Stimulated activated CD8-positive, alpha-beta memory T cell treated with anti-CD3 and anti-CD28 coated beads, Interleukin-4, amount 100 ng/mL, for 24 hours (primary cell): Measurements from ENCODE around the gene SOX5.
"Not testable (repeated sequence)": the region's sequence is repeated elsewhere in the genome, so short reads cannot be mapped to it uniquely, and the experiment has no call there.

Source experiments
- DNase-seq: peaks from one replicate; pipeline ENCODE4 v3.0.0-alpha.2; 2020; ENCODE audit warnings: low read depth

SOX5 gene

DNA sequence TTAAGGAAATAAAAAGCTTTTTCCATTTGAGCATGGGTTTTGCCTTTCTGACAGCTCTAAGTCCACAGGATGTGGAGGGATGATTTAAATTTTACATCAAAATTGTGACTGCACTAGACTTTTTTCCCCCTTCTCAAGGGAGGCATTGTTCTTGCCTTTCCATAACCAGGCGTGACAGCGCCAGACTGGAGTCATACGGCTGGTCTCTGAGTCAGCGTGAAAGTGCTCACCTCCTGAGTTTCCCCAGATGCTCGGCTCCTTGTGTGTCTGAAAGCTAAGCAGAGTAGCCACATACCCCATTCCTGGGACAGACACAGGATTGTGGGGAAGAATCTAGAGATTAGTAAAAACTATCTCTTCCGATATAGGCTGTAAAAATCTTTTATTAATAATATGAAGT is 43.1 kb downstream of the SOX5 start:
- DNase-seq = no peak

DNA sequence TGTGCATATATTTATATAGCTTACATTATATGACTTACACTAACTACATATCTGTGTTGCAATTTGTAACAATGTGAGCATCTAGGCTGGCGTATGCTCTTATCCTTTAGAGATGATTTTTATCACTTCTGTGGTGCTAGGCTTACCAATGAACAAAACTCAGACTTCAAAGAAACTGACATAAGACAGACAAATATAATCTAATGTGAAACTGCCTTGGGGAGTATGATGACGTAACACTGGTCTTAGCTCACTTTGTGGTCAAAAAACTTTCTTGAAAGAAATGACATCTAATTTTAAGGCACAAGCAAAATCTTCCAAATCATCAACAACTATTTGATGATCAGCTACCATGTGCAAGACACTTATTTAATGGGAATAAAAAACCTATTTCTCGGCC is 50.0 kb downstream of the SOX5 start:
- no peak for DNase-seq

DNA sequence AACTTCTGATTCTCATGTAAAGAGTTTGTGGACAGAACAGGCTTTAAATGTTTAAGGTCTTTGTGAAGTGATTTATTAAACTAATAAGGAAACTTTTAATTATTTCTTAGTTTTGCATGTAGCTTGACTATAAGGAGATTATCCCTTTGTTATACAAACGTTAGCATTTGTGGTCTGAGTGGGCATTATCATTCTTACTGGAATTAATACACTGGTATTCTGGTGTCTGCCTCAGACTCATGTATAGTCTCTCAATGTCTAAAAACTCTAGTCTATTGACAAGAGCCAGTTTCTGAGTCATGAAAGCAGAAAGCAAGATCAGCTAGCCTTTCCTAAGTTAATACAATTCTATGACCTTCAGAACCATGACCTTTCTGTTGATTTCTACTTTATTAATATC is 51.3 kb downstream of the SOX5 start:
- no peak for DNase-seq

DNA sequence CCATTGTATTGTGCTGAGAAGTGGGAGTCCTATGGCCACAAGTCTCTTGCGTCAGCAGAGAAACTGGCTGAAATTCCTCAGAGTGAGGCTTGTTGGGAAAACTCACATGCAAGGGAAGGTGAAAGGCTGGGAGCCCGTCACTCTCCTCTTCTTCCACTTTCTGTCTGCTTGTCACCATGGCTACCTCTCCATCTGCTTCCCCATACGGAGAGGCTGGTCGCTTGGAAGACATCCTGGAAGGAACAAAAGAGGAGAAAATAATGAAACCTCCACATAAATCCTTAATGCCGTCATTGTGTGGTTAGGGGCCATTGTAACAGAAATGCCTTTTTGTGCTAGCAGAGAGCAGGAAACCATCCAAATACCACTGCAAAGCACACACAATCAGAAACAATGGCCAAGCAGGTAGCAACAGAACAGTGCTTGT is 53.7 kb downstream of the SOX5 start:
- no peak for DNase-seq

DNA sequence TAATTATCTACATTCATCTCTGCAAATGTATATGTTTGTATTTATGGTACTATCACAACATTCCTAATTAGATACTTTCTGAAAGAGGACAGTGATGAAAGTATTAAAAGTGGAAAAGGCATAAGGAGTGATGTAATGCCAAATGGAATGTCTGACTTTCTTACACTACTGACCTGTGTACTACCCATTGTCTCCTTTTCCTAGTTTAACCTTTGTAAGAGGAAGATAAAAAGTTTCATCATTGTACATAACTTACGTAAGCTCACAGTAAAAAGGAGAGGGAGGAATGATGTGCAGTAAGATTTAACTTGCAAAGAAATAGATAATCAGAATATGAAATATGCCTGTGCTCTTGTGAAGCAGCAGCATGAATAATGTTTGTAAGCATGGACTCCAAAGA is 55.9 kb downstream of the SOX5 start:
- DNase-seq = no peak

DNA sequence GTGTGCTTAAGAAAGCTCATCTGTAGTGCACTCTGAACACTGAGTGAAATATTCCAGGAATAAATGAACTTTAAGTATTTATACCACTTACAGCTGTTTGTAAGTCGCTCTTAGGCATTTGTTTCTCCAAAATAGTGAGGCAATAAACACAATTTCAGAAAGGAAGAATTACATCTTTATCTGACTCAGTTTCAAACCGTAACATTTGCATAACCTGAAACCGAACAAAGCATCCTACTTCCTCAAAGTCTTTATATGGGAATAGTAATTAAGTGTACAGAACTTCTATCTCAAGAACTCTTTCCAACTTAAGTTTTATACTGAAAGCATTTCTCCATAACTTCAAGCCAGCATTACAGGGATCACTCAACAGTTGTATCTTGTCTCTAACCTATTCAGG is 58.4 kb downstream of the SOX5 start:
- no peak for DNase-seq

DNA sequence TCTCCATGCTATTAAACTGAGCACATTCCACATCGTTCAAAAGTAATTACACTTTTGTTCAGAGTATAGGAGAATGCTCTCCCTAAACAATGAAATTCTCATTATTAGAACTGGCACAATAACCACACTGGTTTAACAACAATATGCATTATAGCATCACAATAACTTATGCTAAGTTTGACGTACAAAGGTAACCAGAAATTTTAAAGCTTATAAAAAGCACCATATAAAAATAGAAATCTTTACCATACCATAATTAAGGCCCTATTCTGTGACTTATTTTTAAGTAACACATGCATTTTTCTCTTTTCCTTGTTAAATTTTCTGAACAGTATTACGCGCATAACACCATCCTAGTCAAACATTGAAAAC is 60.4 kb downstream of the SOX5 start:
- no peak for DNase-seq

DNA sequence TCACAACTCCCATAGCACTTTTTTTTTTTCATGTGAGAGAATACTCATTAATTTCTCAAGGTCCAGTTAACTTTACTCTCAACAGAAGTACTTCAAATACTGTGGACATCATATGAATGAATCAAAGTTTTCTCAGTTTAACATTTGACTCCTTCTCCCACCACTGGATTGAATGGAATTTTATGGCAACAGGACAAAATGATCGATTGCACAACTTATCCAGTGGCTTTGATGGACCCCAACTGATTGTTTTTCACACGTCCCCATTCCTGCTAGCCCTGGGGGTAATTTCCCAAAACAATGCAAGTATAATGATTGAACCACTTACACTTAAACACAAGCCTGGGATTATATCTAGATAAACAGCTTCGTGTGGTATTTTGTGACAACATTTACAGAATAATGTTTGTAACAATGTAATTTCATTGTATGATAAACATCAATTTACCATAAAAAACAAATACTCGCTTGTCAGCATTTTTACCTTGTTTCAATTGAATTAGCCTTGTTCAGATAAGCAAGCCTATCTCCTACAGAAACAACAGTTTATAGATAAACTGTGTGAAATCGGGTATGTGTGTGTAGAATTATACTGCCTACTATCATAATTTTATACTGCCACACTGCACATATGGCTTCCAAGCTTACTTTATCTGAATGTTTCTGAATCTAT is 60.9 kb downstream of the SOX5 start:
- no peak for DNase-seq

DNA sequence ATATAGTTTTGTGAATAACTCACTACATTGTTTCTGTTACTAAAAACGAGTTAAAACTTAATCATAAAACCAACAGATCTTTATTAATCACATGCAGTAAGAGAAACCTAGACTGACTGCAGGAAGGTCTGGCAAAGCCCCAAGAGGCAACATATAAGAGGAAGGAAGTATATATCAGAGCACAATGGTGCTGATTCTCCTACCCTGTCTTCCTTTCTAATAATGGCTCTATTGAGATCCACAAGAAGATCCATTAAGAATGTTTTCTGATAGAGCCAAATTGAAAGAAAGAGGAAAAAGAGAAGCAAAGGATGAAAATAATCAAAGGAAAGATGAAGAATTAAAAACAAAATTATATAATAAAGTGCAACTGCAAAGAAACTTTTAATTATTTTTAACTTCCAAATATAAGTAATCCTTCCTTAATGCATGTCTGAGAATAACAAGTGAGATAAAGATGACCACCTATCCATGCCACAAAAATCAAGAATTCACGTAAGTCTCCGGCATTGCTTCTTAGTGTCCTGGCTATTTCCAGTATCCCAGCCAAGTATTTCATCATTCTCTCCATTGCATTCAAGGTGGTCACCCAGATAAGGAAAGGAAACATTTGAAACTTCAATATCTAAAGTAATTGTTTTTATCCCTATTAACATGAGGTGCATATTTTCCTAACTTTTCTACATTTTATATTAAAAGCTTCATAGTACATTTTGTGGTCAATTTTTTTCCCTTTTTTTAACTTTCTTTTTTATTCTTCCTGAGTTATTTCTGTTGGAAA is 62.2 kb downstream of the SOX5 start:
- DNase-seq = no peak

DNA sequence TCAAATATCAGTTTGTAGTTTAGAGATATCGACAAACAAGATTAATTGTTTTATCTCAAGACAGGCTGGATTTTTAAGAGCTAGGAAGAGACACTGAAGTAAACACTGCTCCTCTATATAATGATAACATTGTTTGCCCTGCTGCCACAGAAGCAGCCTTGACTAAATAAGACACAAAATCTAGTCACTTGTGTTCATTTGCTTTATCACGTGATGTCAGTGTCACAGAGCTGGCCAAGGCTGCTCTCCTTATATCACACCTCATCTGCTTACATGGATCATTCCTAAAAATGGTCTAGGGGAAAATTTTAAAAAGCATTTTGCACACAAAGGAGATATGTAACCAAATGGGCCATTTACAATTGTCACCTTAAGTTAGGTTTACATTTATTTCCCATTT is 64.1 kb downstream of the SOX5 start:
- no peak for DNase-seq

DNA sequence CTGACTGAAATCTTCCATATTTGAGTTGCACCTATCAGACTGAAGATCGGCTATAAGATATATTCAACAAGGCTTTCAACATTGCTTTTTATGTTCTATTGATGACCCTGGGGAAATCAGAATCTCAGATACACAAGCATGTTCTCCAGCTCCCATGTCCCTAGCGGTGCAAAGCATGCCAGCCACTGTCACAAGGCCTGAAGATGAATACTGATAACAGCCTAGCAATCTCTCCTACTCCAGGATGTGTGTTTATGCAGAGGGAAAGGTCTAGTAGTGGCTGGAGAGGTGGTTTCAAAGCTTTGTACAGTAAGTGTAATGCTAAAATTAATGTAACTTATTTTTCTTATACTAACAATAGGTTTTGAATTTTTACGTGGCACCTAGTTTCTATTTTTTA is 64.6 kb downstream of the SOX5 start:
- no peak for DNase-seq

DNA sequence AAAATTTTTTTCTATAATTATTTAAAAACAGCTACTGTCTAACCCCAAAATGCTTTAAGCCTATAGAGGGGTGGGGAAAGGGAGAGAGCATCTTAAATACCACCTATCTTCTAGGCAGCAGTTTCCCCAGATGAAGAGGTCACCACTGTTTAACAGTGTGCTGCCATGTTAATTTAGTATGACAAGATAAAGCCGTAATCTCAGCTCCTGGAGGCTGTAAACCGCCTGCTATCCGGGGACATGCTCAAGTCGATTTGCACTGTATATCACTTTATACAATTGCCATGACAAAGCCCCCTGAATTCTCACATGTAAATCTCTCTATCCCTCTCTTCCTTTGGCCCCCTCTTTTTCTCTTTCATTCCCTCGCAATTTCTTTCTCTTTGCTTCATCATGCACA is 68.5 kb downstream of the SOX5 start:
- DNase-seq = no peak

DNA sequence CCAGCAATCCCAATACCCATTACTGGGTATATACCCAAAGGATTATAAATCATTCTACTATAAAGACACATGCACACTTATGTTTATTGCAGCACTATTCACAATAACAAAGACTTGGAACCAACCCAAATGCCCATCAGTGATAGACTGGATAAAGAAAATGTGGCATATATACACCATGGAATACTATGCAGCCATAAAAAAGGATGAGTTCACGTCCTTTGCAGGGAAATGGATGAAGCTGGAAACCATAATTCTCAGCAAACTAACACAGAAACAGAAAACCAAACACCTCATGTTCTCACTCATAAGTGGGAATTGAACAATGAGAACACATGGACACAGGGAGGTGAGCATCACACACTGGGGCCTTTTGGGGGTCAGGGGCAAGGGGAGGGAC is 72.9 kb downstream of the SOX5 start:
- not testable (repeated sequence) for DNase-seq

DNA sequence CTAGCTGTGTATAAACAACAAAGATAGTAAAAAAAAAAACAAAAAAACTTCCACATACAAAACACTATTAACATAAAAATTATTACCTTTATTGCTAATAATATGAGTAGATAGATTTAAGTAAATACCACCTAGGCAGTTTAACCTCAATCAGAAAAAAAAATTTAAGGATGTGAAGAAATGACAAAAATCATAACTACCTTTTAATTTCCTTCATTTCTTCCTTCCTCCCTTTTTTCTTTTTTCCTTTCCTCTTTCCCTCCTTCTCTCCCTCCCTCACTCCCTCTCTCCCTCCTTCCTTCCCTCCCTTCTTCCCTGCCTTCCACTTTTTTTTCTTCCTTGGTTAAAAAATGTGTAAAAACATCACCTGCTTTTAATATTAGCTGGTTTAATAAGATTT is 81.7 kb downstream of the SOX5 start:
- no peak for DNase-seq

DNA sequence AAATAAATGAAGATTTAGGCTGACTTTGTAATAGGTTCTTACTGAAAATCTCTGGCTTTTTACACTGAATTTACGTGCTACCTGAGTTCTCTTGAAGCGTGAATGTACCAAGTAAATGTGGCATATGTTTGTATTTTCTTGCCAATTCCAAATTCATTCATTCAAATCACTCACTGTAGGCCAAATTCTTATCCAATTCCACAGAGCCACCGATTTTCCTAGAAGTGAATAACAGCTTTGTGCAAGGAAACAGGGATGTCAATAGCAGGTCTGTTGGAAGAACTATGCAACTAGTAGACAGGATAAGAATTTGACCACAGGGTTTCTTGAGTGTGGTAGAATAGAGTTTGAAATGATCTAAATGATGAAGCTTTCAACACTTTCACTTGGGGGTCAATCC is 86.8 kb downstream of the SOX5 start:
- no peak for DNase-seq

DNA sequence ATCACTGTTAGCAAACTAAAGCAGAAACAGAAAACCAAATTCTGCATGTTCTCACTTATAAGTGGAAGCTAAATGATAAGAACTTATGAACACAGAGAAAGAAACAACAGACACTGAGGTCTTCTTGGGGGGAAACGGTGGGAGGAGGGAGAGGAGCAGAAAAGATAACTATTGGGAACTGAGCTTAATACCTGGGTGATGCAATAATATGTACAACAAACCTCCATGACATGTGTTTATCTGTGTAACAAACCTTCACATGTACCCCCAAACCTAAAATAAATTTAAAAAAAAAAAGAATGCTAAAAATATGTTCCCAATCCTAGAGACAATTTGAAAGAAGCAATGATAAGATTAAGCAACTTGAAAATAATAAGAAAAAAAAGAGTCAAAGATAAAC is 89.5 kb downstream of the SOX5 start:
- DNase-seq = no peak

DNA sequence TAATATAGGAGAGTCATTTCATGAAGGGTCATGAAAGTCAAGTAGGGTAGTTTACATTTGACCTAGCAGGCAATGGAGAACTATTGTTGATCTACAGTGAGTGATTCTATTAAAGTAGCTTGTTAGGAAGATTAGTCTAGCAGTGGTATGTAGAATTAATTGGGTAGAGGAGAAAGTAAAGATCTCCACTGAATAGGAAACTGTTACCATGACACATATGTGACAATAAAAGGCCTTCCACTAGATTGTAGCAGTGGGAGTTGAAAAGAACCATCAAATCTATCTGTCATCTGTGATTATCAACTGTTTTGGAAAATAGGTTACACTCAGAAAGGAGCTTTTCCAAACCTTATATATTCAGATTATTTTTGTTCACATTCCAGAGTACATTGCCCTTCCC is 92.3 kb downstream of the SOX5 start:
- DNase-seq = no peak

DNA sequence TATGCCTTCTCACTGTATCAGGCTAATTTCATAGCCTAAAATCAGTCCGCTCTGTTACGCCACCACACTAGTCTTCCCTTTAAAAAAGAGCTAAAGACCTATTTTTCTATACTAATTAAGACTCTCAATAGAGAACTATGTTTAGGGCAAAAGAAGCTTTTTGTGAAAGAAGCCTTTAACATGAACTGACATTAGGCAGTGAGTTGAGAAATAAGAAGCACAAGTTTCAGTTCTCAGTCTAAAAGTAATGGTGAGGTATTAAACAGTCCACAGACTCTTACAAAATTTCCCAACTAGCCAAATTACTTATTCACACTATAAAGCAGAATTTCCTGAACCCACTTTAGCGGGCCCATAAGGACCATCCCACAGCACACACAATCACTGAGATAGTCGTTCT is 93.7 kb downstream of the SOX5 start:
- DNase-seq = no peak

DNA sequence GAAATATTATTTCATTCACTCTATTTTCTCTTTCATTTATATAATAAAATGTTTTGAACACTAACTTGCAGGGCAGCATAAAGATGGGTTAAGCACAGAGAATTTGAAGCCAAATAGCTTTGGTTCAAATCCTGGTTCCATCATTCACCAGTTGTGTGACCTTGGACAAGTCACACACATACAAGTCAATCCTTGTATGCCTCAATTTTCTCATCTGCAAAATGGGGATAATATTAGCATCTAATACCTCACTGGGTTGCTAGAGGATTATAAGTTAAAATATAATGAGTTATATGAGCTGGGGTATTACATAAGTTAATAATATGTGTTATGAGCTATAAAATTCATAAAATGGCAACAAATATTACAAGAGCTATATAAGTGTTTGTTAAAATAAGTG is 94.9 kb downstream of the SOX5 start:
- DNase-seq = no peak

DNA sequence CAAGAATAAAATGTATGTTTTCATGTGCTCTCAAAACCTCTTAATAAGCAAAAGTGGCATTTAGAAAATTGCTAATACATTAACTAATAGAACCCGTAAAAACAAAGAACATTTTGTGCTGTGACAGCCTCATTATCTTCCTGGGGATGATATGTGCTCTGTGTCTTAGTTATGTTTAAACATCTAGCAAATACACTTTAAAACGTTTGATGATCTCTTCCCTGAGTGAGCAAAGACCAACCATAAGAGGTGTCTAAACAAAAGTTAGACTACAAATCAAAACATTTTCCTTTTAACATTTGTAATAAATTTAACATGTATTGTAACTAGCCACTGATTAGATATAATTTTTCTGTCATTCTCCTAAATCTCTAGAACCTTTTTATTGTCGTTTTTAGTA is 95.8 kb downstream of the SOX5 start:
- no peak for DNase-seq

DNA sequence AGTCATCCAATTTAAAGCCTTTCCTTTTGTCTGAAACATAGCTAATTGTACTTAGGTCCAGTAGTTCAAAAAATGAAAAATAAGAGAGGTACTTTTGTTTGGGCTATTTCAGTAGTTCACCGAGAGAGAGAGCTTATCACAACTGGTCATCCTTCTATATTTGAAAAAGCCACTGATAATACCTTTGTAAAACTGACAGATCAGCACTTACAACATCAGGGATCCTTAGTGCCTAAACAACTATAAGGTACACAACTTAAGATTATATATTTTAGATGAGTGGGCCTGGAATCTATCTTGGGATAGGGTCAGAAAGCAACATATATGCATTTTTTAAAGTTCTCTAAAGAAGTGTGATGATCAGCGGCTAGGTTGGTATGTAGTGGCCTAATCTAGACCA is 97.9 kb downstream of the SOX5 start:
- no peak for DNase-seq

DNA sequence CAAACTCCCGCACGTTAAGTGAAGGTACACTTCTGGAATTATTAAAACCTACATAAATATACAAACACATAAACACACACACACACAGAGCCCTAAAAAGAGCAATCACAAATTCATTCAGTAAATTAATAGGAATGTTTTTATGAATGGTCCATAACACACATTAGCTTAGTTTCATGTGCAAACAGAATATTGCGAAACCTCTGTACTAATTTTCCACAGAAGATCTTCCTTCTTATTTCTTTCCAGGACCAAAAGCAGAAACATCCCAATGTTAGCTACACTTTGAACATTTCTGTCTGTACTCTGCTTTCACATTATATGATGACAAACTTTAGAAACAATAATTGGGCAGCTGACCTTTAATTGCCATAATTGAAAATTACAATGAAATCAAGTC is 101.6 kb downstream of the SOX5 start:
- DNase-seq = no peak

DNA sequence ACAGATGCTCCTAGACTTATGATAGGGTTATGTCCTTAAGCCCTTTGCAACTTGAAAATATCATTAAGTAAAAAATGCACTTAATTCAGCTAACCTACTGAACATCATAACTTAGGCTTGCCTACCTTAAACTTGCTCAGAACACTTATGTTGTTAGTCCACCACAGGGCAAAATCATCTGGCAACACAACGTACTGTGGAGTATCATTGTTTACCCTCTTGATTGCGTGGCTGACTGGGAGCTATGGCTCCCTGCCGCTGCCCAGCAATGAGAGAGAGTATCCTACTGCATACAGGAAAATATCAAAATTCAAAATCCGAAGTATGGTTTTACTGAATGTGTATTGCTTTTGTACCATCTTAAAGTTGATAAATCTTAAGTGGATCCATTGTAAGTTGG is 105.5 kb downstream of the SOX5 start:
- DNase-seq = no peak

DNA sequence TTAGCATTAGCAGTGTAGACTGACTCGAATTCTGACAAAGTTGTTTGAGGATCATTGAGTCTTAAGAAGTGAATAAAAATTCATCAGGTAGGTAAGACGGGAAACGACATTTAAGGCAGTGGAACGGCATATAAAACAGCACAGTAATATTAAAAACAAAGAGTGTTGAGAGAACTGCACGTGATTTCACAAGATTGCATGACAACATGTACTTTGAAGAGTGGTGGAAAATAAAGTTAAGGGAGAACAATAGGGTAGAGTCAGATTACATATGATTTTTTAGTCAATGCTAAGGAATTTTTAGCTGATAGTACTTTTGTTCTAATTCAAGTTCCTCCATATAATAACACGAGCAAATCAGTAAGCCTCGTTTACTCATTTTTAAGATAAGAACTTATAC is 115.4 kb downstream of the SOX5 start:
- DNase-seq = no peak
